ENCODE results near the gene NRG2. TPM values are rescaled to one million over a fixed set of nuclear protein-coding genes. Genes with fewer than 3 reads are reported as not detected.

Gene NRG2
- total RNA-seq, 2 experiments from 2014 or later = 0.11 TPM; not detected in 1

DNA sequence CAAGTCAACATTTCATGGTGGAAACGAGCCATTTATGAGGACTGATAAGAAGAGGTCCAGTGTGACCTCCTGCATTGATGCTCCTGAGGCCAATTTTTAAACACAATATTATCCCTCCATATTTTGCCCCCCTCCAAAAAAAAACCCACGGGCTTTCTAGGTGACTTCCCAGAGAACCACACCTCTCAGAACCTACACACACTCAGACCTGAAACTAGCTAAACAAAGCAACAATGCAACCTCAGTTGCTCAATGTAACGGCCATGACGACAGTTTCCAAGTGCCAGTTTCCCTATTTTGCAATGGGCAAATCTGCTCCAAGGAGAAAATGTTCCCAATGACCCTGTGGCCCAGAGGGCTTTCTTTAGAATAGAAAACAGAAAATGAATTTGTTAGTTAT lies 3.5 kb downstream of the NRG2 start:
- ChIA-PET POLR2A (no interaction called here), CTCF (interaction anchor here (2.4 kb wide), 1 partner anchor 71 kb away, joined by 12 read pairs; no protein-coding TSS in a partner anchor)
- H3K4me1 Mint-ChIP-seq (ENCODE audit: low read depth) = peaks cover 8% of the 10 kb centered on the region
- ATAC-seq (no peak), DNase-seq (no peak)
- intact Hi-C loops (cut with micrococcal nuclease) = no loop called here
- TF ChIP-seq, protein P1, sequence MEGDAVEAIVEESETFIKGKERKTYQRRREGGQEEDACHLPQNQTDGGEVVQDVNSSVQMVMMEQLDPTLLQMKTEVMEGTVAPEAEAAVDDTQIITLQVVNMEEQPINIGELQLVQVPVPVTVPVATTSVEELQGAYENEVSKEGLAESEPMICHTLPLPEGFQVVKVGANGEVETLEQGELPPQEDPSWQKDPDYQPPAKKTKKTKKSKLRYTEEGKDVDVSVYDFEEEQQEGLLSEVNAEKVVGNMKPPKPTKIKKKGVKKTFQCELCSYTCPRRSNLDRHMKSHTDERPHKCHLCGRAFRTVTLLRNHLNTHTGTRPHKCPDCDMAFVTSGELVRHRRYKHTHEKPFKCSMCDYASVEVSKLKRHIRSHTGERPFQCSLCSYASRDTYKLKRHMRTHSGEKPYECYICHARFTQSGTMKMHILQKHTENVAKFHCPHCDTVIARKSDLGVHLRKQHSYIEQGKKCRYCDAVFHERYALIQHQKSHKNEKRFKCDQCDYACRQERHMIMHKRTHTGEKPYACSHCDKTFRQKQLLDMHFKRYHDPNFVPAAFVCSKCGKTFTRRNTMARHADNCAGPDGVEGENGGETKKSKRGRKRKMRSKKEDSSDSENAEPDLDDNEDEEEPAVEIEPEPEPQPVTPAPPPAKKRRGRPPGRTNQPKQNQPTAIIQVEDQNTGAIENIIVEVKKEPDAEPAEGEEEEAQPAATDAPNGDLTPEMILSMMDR (IDR thresholded peaks at IDR 0.05) = no peak
- no peaks in the 10 kb centered on the region for H3K9me3 Mint-ChIP-seq
- H3K4me3 Mint-ChIP-seq = no peak overlapping the region
- no peak overlapping the region for H3K27ac Mint-ChIP-seq
- H3K27me3 Mint-ChIP-seq = peaks cover 60% of the 10 kb centered on the region
- H3K36me3 Mint-ChIP-seq (ENCODE audit: low read depth) = no peaks in the 10 kb centered on the region

DNA sequence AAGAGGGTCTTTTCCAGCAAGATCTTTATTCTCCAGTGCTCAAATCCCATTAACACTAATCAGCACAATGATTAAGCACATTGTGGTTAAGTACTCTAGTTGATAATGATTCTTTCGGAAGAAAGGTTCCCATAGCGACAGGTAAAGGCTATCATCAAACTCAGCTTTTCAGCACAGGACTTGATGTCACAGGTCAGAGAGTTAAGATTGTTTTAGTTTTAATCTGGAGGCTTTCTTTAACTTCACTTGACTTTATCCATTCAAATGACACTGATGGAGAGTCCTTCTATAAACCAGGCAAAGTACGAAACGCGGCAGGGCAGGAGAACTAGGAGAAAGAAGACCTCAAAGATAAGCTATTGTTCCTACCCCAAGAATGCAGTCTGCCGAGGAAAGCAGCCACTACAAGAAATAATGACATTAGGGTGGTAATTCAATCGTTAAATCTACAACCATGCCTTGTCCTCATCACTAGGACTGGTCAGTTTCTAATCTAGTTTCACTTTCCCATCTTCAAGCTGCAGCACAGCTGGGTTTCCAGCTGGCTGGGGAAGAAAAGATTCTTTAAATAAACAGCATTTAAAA lies 4.6 kb downstream of the NRG2 start:
- ATAC-seq (no peak), DNase-seq (no peak)
- Mint-ChIP-seq H3K4me1 (ENCODE audit: low read depth) (peaks cover 8% of the 10 kb centered on the region), H3K27me3 (peaks cover 50% of the 10 kb centered on the region), H3K36me3 (ENCODE audit: low read depth) (no peaks in the 10 kb centered on the region), H3K4me3 (no peak overlapping the region), H3K9me3 (no peaks in the 10 kb centered on the region), H3K27ac (no peak overlapping the region)
- ChIA-PET CTCF (interaction anchor here (0.9 kb wide), 1 partner anchor 263 kb away, joined by 3 read pairs; no protein-coding TSS in a partner anchor), POLR2A (interaction anchor here (0.8 kb wide), 1 partner anchor 115 kb away, joined by 4 read pairs; no protein-coding TSS in a partner anchor)
- TF ChIP-seq, protein P1 (IDR thresholded peaks at IDR 0.05) = no peak
- intact Hi-C loops (cut with micrococcal nuclease) = no loop called here

DNA sequence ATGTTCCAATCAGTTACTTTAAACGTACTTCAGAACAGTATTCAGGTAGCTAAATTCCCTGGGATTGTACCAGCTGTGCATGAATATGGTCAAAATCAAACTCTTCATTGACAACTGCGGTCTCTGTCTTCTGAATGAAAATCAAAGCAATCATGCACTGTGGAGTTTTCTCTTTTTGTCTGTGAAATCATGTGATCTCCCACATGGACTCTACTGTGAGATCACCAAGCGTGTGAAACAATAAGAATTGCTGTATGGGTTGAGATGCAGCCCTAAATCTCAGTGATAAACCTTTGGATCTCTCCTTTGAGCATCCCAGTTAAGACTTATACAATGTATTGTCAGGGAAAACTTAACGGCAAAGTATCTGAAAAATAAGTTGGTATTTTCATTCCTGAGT lies 6.1 kb downstream of the NRG2 start:
- DNase-seq = no peak
- Mint-ChIP-seq H3K4me1 (ENCODE audit: low read depth) (peaks cover 8% of the 10 kb centered on the region), H3K27ac (no peak overlapping the region), H3K27me3 (peaks cover 55% of the 10 kb centered on the region), H3K9me3 (no peaks in the 10 kb centered on the region), H3K4me3 (no peak overlapping the region), H3K36me3 (ENCODE audit: low read depth) (no peaks in the 10 kb centered on the region)
- TF ChIP-seq, protein P1 (IDR thresholded peaks at IDR 0.05) = no peak
- CTCF ChIA-PET = no interaction called here
- intact Hi-C loops (cut with micrococcal nuclease) = no loop called here
- POLR2A ChIA-PET = no interaction called here
- no peak for ATAC-seq

DNA sequence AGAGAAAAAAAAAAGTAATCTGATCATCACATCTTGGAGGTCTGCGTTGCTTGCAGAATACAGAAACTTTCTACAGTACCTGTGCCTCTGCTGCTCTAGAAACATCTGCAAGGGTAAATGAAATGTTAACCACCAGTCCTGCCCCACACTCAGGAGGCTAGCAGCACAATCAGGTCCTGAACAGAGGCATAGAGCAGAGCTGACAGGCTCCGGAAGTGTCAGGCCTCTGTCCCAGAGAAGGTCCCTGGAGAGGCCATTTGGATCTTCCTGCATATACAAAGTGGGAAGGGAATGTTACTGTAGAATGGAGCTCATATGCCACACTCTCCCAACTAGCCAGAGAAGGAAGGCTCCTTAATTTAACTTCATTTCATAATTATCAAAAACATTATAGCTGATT lies 7.2 kb downstream of the NRG2 start:
- Mint-ChIP-seq H3K36me3 (ENCODE audit: low read depth) (no peaks in the 10 kb centered on the region), H3K4me1 (ENCODE audit: low read depth) (peaks cover 3% of the 10 kb centered on the region), H3K4me3 (no peak overlapping the region), H3K27ac (no peak overlapping the region), H3K9me3 (no peaks in the 10 kb centered on the region), H3K27me3 (peaks cover 46% of the 10 kb centered on the region)
- ChIA-PET CTCF (interaction anchor here (0.6 kb wide), 1 partner anchor 328 kb away, joined by 3 read pairs; no protein-coding TSS in a partner anchor), POLR2A (no interaction called here)
- DNase-seq = no peak
- TF ChIP-seq, protein P1 (IDR thresholded peaks at IDR 0.05) = no peak
- no peak for ATAC-seq
- intact Hi-C loops (cut with micrococcal nuclease) = no loop called here

DNA sequence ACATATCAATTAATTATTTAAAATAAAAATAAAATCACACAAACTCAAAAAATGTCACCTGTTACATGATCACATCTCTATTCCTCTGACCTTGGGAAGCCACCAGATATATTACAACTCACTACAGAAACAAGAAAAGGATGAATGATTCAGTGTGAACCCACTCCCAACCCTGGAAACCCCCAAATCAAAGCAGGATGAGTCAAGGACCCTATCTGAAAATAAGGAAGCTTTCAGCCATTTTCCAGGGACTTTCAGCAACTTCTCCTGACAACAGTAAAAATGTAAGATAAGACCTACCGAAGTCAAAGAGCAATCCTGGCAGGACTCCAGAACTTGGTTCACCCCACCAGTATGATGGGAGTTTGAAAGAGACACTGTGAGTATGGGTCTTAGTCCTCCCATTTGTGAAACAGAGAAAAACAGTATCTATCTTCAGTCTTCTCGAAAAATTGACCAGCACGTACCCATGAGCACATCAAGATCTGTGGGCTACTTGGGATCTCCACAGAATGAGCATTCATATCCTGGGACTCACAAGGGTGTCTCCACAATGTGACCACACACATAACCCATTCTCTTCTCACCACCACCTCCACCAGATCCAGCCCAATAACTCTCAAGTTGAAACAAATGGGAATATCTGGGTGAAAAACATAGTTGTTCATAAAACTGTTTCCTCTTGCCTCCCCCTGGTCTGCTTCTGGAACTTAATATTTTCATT lies 9.9 kb downstream of the NRG2 start:
- POLR2A ChIA-PET = no interaction called here
- intact Hi-C loops (cut with micrococcal nuclease) = no loop called here
- peaks cover 39% of the 10 kb centered on the region for H3K27me3 Mint-ChIP-seq
- H3K9me3 Mint-ChIP-seq = no peaks in the 10 kb centered on the region
- DNase-seq (no peak), ATAC-seq (no peak)
- no peaks in the 10 kb centered on the region for H3K4me1 Mint-ChIP-seq (ENCODE audit: low read depth)
- TF ChIP-seq, protein P1 (IDR thresholded peaks at IDR 0.05) = no peak
- H3K36me3 Mint-ChIP-seq (ENCODE audit: low read depth) = no peaks in the 10 kb centered on the region
- H3K4me3 Mint-ChIP-seq = no peak overlapping the region
- CTCF ChIA-PET = no interaction called here
- H3K27ac Mint-ChIP-seq = no peak overlapping the region

Measured in activated CD8-positive, alpha-beta T cell treated with anti-CD3 and anti-CD28 coated beads for 36 hours (primary cell).